Caco-2 (cell line): ENCODE results near the gene GPR26. TPM values are rescaled to one million over a fixed set of nuclear protein-coding genes. Genes with fewer than 3 reads are reported as not detected.

Experiments
- BruUV-seq: library from RNA; stranded (reverse); fragments of 400-500 nt; replicated peaks from 2 replicates; lab custom pipeline; 2021; lab: Mats Ljungman, UMichigan
- CTCF ChIA-PET: fragments of 300-600 bp; sonication (Branson Sonifier 250); formaldehyde crosslinking; loops from one replicate; lab custom pipeline; 2022; ENCODE audit warnings: antibody characterized with exemption; lab: Charles Lee
- POLR2A ChIA-PET: fragments of 300-600 bp; sonication (Branson Sonifier 250); formaldehyde crosslinking; loops from one replicate; lab custom pipeline; 2022; ENCODE audit warnings: antibody characterized with exemption; lab: Charles Lee
- DNase-seq, 2 experiments: peaks; one replicate each; pipeline versions ENCODE4 v3.0.0 to v3.0.0-alpha.2; 2020 to 2022
- H3K27me3 ChIP-seq: replicated peaks from 2 replicates; pipeline ENCODE4 v1.6.0; 2011; ENCODE audit warnings: low read length; ENCODE audit not compliant: control insufficient read depth, insufficient read depth
- H3K36me3 ChIP-seq: 2 replicates; pipeline ENCODE4 v1.5.1; 2011; ENCODE audit warnings: low read length; ENCODE audit not compliant: control insufficient read depth, insufficient read depth
- H3K4me1 ChIP-seq: fragments of 250-450 bp; sonication (Bioruptor Pico); 2 replicates; pipeline ENCODE4 v1.5.1; 2020; ENCODE audit warnings: mild to moderate bottlenecking
- H3K4me3 ChIP-seq: 2 replicates; pipeline ENCODE4 v1.5.1; 2011; ENCODE audit warnings: low read depth, mild to moderate bottlenecking, control low read depth, low read length
- H3K9me3 ChIP-seq: fragments of 250-450 bp; sonication (Bioruptor Pico); 2 replicates; pipeline ENCODE4 v1.5.1; 2020; ENCODE audit warnings: mild to moderate bottlenecking, moderate library complexity
- H3K27ac Mint-ChIP-seq: one replicate; pipeline ENCODE4 v1.8.0; 2022; ENCODE audit warnings: mixed read lengths; ENCODE audit not compliant: unreplicated experiment
- H3K27me3 Mint-ChIP-seq: one replicate; pipeline ENCODE4 v1.8.0; 2022; ENCODE audit warnings: mixed read lengths; ENCODE audit not compliant: insufficient read depth, unreplicated experiment
- H3K36me3 Mint-ChIP-seq: one replicate; pipeline ENCODE4 v1.8.0; 2022; ENCODE audit warnings: mild to moderate bottlenecking, mixed read lengths; ENCODE audit not compliant: insufficient read depth, unreplicated experiment
- H3K4me1 Mint-ChIP-seq: one replicate; pipeline ENCODE4 v1.8.0; 2022; ENCODE audit warnings: low read depth, mixed read lengths; ENCODE audit not compliant: unreplicated experiment
- H3K4me3 Mint-ChIP-seq: one replicate; pipeline ENCODE4 v1.8.0; 2022; ENCODE audit warnings: mild to moderate bottlenecking, moderate library complexity, mixed read lengths; ENCODE audit not compliant: unreplicated experiment
- H3K9me3 Mint-ChIP-seq: one replicate; pipeline ENCODE4 v1.8.0; 2022; ENCODE audit warnings: mixed read lengths; ENCODE audit not compliant: unreplicated experiment
- intact Hi-C: fragments of 100-400 bp; cut with micrococcal nuclease; formaldehyde crosslinking; loops from one replicate; pipeline ENCODE4 v1.10.0; 2022; ENCODE audit not compliant: unreplicated experiment
- total RNA-seq: library from RNA; stranded (reverse); gene quantifications from 2 replicates; pipeline ENCODE4 v1.2.3, GENCODE V29; 2022
- TF ChIP-seq, protein P1 (sequence below), 2 experiments: fragments of 200-600 bp in 1 of 2; IDR thresholded peaks; 1 replicate in 1 of 2; 2 replicates in 1 of 2; pipeline versions ENCODE4 v1.5.1 to v1.8.0; 2011 to 2022; ENCODE audit warnings: antibody characterized with exemption in 1 of 2, control low read depth in 1 of 2, inconsistent platforms in 1 of 2, low read depth in 1 of 2, low read length in 1 of 2, mild to moderate bottlenecking in 1 of 2, moderate library complexity in 1 of 2; ENCODE audit not compliant: insufficient read depth in 1 of 2, severe bottlenecking in 1 of 2, unreplicated experiment in 1 of 2

The GPR26 gene
- total RNA-seq, 1 experiment from 2014 or later = not detected

DNA sequence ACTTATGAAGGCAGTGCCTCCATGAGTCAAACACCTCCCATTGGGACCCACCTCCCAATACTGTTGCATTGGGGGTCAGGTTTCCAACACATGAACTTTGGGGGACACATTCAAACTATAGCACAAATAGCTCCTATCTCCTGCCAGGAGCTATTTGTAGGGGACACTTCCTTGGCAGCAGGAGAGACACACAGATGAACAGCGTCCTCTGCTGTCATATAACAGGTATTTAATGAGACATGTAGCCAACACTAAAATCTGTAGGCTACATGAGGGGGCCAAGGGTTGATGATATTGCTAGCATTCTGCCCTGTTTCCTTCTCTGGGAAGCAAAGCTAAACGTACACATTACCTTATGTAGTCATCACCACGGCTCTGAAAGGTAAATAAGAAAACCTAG lies 2.6 kb upstream of the GPR26 start:
- Mint-ChIP-seq H3K27me3 (peaks cover 7% of the 10 kb centered on the region), H3K9me3 (no peaks in the 10 kb centered on the region), H3K27ac (no peak overlapping the region), H3K4me3 (no peak overlapping the region), H3K4me1 (no peaks in the 10 kb centered on the region), H3K36me3 (no peaks in the 10 kb centered on the region)
- Histone ChIP-seq H3K27me3 (no peaks in the 10 kb centered on the region), H3K4me3 (no peak overlapping the region), H3K9me3 (no peaks in the 10 kb centered on the region), H3K4me1 (no peaks in the 10 kb centered on the region), H3K36me3 (no peaks in the 10 kb centered on the region)
- BruUV-seq = no TSS peak
- DNase-seq = no peak
- TF ChIP-seq, protein P1, sequence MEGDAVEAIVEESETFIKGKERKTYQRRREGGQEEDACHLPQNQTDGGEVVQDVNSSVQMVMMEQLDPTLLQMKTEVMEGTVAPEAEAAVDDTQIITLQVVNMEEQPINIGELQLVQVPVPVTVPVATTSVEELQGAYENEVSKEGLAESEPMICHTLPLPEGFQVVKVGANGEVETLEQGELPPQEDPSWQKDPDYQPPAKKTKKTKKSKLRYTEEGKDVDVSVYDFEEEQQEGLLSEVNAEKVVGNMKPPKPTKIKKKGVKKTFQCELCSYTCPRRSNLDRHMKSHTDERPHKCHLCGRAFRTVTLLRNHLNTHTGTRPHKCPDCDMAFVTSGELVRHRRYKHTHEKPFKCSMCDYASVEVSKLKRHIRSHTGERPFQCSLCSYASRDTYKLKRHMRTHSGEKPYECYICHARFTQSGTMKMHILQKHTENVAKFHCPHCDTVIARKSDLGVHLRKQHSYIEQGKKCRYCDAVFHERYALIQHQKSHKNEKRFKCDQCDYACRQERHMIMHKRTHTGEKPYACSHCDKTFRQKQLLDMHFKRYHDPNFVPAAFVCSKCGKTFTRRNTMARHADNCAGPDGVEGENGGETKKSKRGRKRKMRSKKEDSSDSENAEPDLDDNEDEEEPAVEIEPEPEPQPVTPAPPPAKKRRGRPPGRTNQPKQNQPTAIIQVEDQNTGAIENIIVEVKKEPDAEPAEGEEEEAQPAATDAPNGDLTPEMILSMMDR (IDR thresholded peaks at IDR 0.05; ENCODE audit: insufficient read depth in 1 of 2, low read depth in 1 of 2, low read length in 1 of 2, severe bottlenecking in 1 of 2, unreplicated experiment in 1 of 2) = no peak
- ChIA-PET POLR2A (no interaction called here), CTCF (no interaction called here)
- intact Hi-C loops = no loop called here

DNA sequence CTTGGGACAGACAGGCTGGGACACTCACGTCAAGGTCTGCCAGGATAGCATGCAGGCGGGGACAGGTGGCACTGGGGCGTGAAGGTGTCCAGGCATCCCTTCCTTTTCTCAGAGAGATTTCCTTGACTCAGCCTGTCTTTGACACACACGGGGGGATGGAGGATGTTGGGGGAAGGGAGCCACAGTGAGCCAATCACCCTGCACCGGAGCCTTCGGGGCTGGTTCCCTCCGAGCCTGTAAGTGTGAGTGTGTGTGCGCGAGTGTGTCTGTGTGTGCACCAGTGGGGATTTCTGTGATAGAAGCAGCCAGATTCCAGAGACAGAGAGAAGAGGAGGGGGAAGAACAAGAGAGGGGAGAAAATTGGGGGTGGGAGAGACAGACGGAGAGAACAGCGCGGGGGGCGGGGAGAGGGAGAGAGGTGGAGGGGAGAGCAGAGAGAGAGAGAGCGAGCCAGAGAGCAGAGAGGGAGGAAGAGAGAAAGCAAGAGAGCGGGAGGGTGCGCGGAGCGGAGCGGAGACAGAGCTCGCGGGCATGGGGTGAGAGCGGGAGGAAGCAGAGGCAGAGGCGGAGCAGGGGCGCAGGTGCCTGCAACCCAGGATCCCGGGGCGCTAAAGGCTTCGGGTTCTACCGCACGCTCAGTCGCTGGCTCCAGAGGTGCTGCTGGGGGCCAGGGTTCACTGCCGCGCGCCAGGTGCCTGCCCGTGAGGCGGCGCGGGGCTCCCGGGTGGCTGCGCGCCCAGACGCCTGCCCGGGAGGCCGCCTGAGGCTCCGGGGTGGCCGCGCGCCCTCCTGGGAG lies 466 bp upstream of the GPR26 start:
- intact Hi-C loops = no loop called here
- no peaks in the 10 kb centered on the region for H3K27me3 ChIP-seq
- no peaks in the 10 kb centered on the region for H3K9me3 ChIP-seq
- Mint-ChIP-seq H3K36me3 (no peaks in the 10 kb centered on the region), H3K4me3 (no peak overlapping the region), H3K27ac (no peak overlapping the region), H3K27me3 (peaks cover 7% of the 10 kb centered on the region), H3K4me1 (no peaks in the 10 kb centered on the region), H3K9me3 (no peaks in the 10 kb centered on the region)
- H3K4me3 ChIP-seq = no peak overlapping the region
- H3K4me1 ChIP-seq = no peaks in the 10 kb centered on the region
- BruUV-seq = no TSS peak
- ChIA-PET POLR2A (no interaction called here), CTCF (no interaction called here)
- TF ChIP-seq, protein P1 (IDR thresholded peaks at IDR 0.05; ENCODE audit: insufficient read depth in 1 of 2, low read depth in 1 of 2, low read length in 1 of 2, severe bottlenecking in 1 of 2, unreplicated experiment in 1 of 2) = no peak
- DNase-seq = no peak
- H3K36me3 ChIP-seq = no peaks in the 10 kb centered on the region

DNA sequence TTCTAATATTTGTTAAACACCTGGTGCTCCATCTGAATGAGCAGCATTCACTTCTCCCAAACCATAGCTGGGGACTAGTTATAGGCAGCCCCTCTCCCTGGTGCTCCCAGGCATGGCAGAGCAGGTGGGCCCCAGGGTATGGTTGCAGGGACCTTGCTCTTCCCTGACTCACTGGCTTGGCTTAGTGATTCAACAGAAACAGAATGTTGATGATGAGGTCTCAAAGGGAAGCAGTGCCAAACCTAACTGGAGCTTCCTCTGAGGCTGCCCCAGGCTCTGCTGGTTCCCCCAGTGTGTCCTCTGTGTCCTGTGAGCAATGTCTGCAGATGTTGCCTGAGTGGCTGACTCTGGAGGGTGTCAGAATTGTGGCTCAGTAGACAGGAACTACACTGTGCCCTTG lies 3.7 kb downstream of the GPR26 start:
- Histone ChIP-seq H3K4me3 (no peak overlapping the region), H3K9me3 (no peaks in the 10 kb centered on the region), H3K27me3 (no peaks in the 10 kb centered on the region), H3K4me1 (no peaks in the 10 kb centered on the region), H3K36me3 (no peaks in the 10 kb centered on the region)
- H3K4me3 Mint-ChIP-seq = no peak overlapping the region
- DNase-seq = no peak
- CTCF ChIA-PET = no interaction called here
- no peak overlapping the region for H3K27ac Mint-ChIP-seq
- POLR2A ChIA-PET = no interaction called here
- H3K9me3 Mint-ChIP-seq = no peaks in the 10 kb centered on the region
- no peaks in the 10 kb centered on the region for H3K4me1 Mint-ChIP-seq
- H3K36me3 Mint-ChIP-seq = no peaks in the 10 kb centered on the region
- no TSS peak for BruUV-seq
- peaks cover 8% of the 10 kb centered on the region for H3K27me3 Mint-ChIP-seq
- intact Hi-C loops = no loop called here
- TF ChIP-seq, protein P1 (IDR thresholded peaks at IDR 0.05; ENCODE audit: insufficient read depth in 1 of 2, low read depth in 1 of 2, low read length in 1 of 2, severe bottlenecking in 1 of 2, unreplicated experiment in 1 of 2) = no peak
